HCT116 (cell line): ENCODE data around the gene SMARCA5. TPM values are rescaled to one million over a fixed set of nuclear protein-coding genes. Genes with fewer than 3 reads are reported as not detected.

ENCODE experiments used
- ATAC-seq: fragments of 200-7000 bp; cut with Tn5 transposase; 2 replicates; pipeline ENCODE4 v1.9.1; 2020; ENCODE audit warnings: mild to moderate bottlenecking, moderate library complexity
- BruUV-seq: library from RNA; stranded (reverse); fragments of 400-500 nt; replicated peaks from 2 replicates; lab custom pipeline; 2021; lab: Mats Ljungman, UMichigan
- CTCF ChIA-PET: fragments of 300-600 bp; sonication (Branson Sonifier 250); formaldehyde crosslinking; loops from one replicate; lab custom pipeline; 2021; ENCODE audit warnings: antibody characterized with exemption; lab: Charles Lee
- POLR2A ChIA-PET: fragments of 300-600, 350-600 bp; sonication (Branson Sonifier 250); formaldehyde crosslinking; loops from one replicate; lab custom pipeline; 2021; ENCODE audit warnings: antibody characterized with exemption; lab: Charles Lee
- RAD21 ChIA-PET, 2 experiments: fragments of 300-600 bp; sonication (Branson Sonifier 250); formaldehyde crosslinking; loops; one replicate each; lab custom pipeline; 2023; ENCODE audit warnings: low total read pairs in 2 of 2; ENCODE audit not compliant: uncharacterized antibody in 2 of 2, unreplicated experiment in 2 of 2, low non-redundant PET in 1 of 2; lab: Charles Lee
- DNase-seq: peaks from one replicate; pipeline ENCODE4 v3.0.0-alpha.2; 2010; ENCODE audit warnings: low read depth, low spot score
- H2AFZ ChIP-seq: fragments of 200-600 bp; shearing (Covaris generic), sonication (generic); 2 replicates; pipeline ENCODE4 v1.6.1; 2017; ENCODE audit warnings: low read depth, mixed run types, mixed read lengths, antibody characterized with exemption, low read length; ENCODE audit not compliant: poor library complexity, severe bottlenecking
- H3K27ac ChIP-seq: 2 replicates; pipeline ENCODE4 v1.5.1; 2012; ENCODE audit warnings: low read depth, low read length
- H3K27me3 ChIP-seq: fragments of 200-600 bp; sonication (generic); 2 replicates; pipeline ENCODE4 v1.6.1; 2016; ENCODE audit warnings: mixed run types, low read length, mixed read lengths; ENCODE audit not compliant: insufficient read depth
- H3K36me3 ChIP-seq, 2 experiments: fragments of 200-500 bp in 1 of 2; fragments of 200-600 bp in 1 of 2; sonication (Bioruptor generic) in 1 of 2; sonication (generic) in 1 of 2; 2 replicates each; pipeline versions ENCODE4 v1.5.1 to v1.6.1; 2014 to 2016; ENCODE audit warnings: low read length in 2 of 2, inconsistent platforms in 1 of 2, mixed read lengths in 1 of 2, mixed run types in 1 of 2; ENCODE audit not compliant: insufficient read depth in 2 of 2, control insufficient read depth in 1 of 2
- H3K4me1 ChIP-seq, 2 experiments: fragments of 200-600 bp in 1 of 2; sonication (generic) in 1 of 2; 2 replicates each; pipeline versions ENCODE4 v1.5.1 to v1.6.1; 2012 to 2017; ENCODE audit warnings: low read length in 2 of 2, inconsistent platforms in 1 of 2, mild to moderate bottlenecking in 1 of 2, mixed read lengths in 1 of 2, mixed run types in 1 of 2, moderate library complexity in 1 of 2; ENCODE audit not compliant: insufficient read depth in 2 of 2, control insufficient read depth in 1 of 2
- H3K4me2 ChIP-seq: fragments of 200-600 bp; sonication (generic); 2 replicates; pipeline ENCODE4 v1.6.1; 2017; ENCODE audit warnings: mixed run types, low read length, mixed read lengths
- H3K4me3 ChIP-seq, 2 experiments: fragments of 200-600 bp in 1 of 2; sonication (generic) in 1 of 2; replicated peaks in 1 of 2; 2 replicates each; pipeline ENCODE4 v1.5.1; 2011 to 2016; ENCODE audit warnings: low read length in 2 of 2, control low read depth in 1 of 2, low read depth in 1 of 2, mild to moderate bottlenecking in 1 of 2, mixed read lengths in 1 of 2, mixed run types in 1 of 2
- H3K79me2 ChIP-seq: fragments of 200-600 bp; sonication (generic); 2 replicates; pipeline ENCODE4 v1.6.1; 2017; ENCODE audit warnings: mild to moderate bottlenecking, mixed run types, low read length, moderate library complexity, mixed read lengths; ENCODE audit not compliant: insufficient read depth
- H3K9ac ChIP-seq: fragments of 200-600 bp; sonication (generic); 2 replicates; pipeline ENCODE4 v1.6.1; 2016; ENCODE audit warnings: low read length, mixed read lengths
- H3K9me2 ChIP-seq: fragments of 200-600 bp; sonication (generic), shearing (Covaris generic); 2 replicates; pipeline ENCODE4 v1.6.1; 2017; ENCODE audit warnings: mixed run types, mild to moderate bottlenecking, moderate library complexity; ENCODE audit not compliant: insufficient read depth
- H3K9me3 ChIP-seq, 2 experiments: fragments of 200-500 bp in 1 of 2; fragments of 200-600 bp in 1 of 2; sonication (Bioruptor generic) in 1 of 2; sonication (generic) in 1 of 2; 2 replicates each; pipeline ENCODE4 v1.6.1; 2014 to 2017; ENCODE audit warnings: low read length in 2 of 2, mixed read lengths in 2 of 2, inconsistent platforms in 1 of 2, low read depth in 1 of 2, mild to moderate bottlenecking in 1 of 2, mixed run types in 1 of 2, moderate library complexity in 1 of 2; ENCODE audit not compliant: control insufficient read depth in 1 of 2, insufficient read depth in 1 of 2
- H4K20me1 ChIP-seq: fragments of 200-600 bp; sonication (generic), shearing (Covaris generic); 2 replicates; pipeline ENCODE4 v1.6.1; 2017; ENCODE audit warnings: mixed run types, mild to moderate bottlenecking, moderate library complexity; ENCODE audit not compliant: insufficient read depth
- CEBPB ChIP-seq: IDR thresholded peaks from 2 replicates; pipeline ENCODE4 v1.6.1; 2012; ENCODE audit warnings: low read depth
- EGR1 ChIP-seq: IDR thresholded peaks from 2 replicates; pipeline ENCODE4 v1.6.1; 2012; ENCODE audit warnings: low read depth
- ELF1 ChIP-seq: IDR thresholded peaks from 2 replicates; pipeline ENCODE4 v1.6.1; 2012; ENCODE audit warnings: low read depth, borderline replicate concordance
- EZH2 ChIP-seq: fragments of 200-600 bp; sonication (generic); IDR thresholded peaks from 2 replicates; pipeline ENCODE4 v1.6.1; 2017; ENCODE audit warnings: antibody characterized with exemption, mixed run types
- EZH2phosphoT487 ChIP-seq: fragments of 200-600 bp; IDR thresholded peaks from 2 replicates; pipeline ENCODE4 v1.6.1; 2018; ENCODE audit warnings: antibody characterized with exemption, borderline replicate concordance
- FOSL1 ChIP-seq: IDR thresholded peaks from 2 replicates; pipeline ENCODE4 v1.6.1; 2012; ENCODE audit warnings: low read depth
- POLR2A ChIP-seq: IDR thresholded peaks from 2 replicates; pipeline ENCODE4 v1.7.0; 2011; ENCODE audit warnings: borderline replicate concordance; ENCODE audit not compliant: insufficient read depth, insufficient read length; ENCODE audit errors: extremely low read depth
- RAD21 ChIP-seq: IDR thresholded peaks from 2 replicates; pipeline ENCODE4 v1.6.1; 2012; ENCODE audit warnings: low read depth, mild to moderate bottlenecking
- SIN3A ChIP-seq: IDR thresholded peaks from 2 replicates; pipeline ENCODE4 v1.6.1; 2012; ENCODE audit warnings: low read depth
- SRF ChIP-seq: IDR thresholded peaks from 2 replicates; pipeline ENCODE4 v1.6.1; 2012; ENCODE audit warnings: low read depth
- YY1 ChIP-seq: IDR thresholded peaks from 2 replicates; pipeline ENCODE4 v1.6.1; 2011; ENCODE audit warnings: low read length, low read depth, moderate library complexity, mild to moderate bottlenecking; ENCODE audit not compliant: insufficient replicate concordance; ENCODE audit errors: extremely low read depth
- ZFX ChIP-seq: fragments of 450-650 bp; IDR thresholded peaks from 2 replicates; pipeline ENCODE4 v1.6.1; 2017
- ZNF274 ChIP-seq: fragments of 200-500 bp; sonication (Bioruptor generic); IDR thresholded peaks from 2 replicates; pipeline ENCODE4 v1.6.1; 2014; ENCODE audit warnings: mild to moderate bottlenecking, low read depth, low read length, inconsistent platforms
- intact Hi-C: fragments of 100-400 bp; cut with micrococcal nuclease; formaldehyde crosslinking; loops from 2 replicates; pipeline ENCODE4 v1.10.0; 2022
- total RNA-seq: library from RNA; stranded (reverse); gene quantifications from one replicate; pipeline ENCODE4 v1.2.1, GENCODE V29; 2021; ENCODE audit not compliant: unreplicated experiment
- TF ChIP-seq, protein P1 (sequence below): IDR thresholded peaks from 2 replicates; pipeline ENCODE4 v1.6.1; 2012; ENCODE audit warnings: low read depth
- TF ChIP-seq, protein P2 (sequence below), 3 experiments: fragments of 200-600 bp in 1 of 3; sonication (generic) in 1 of 3; IDR thresholded peaks in 2 of 3; conservative IDR thresholded peaks in 1 of 3; 2 replicates each; pipeline ENCODE4 v1.5.1; 2012 to 2017; ENCODE audit warnings: low read depth in 2 of 3, low read length in 2 of 3, antibody characterized with exemption in 1 of 3, borderline replicate concordance in 1 of 3, control low read depth in 1 of 3, mild to moderate bottlenecking in 1 of 3, mixed read lengths in 1 of 3, mixed run types in 1 of 3, moderate library complexity in 1 of 3; ENCODE audit not compliant: insufficient read depth in 1 of 3
- TF ChIP-seq, protein P3 (sequence below): IDR thresholded peaks from 2 replicates; pipeline ENCODE4 v1.6.1; 2011; ENCODE audit warnings: mild to moderate bottlenecking, low read length, moderate library complexity; ENCODE audit not compliant: insufficient replicate concordance; ENCODE audit errors: extremely low read depth

Gene SMARCA5
- total RNA-seq, 1 experiment from 2014 or later, result 61.2 TPM

DNA sequence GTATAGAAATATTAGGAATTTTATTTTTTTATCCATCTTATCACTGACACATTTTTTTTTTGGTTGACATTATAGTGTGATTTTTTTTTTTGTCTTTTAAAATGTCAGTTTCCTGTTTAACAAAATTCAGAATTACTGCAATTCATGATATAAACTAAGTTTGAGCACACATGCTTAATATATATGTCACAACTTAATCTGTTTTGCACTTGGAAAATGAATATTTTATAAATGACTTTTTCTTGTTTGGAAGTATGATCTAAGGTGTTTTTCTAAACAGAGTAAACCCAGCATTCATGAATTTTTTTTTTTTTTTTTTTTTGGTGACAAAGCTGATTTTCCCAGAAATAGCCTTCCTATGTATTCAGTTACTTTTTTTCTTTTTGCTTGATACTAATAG lies 2.4 kb downstream of the SMARCA5 start:
- ATAC-seq, result no peak
- RAD21 ChIA-PET, result no interaction called here
- TF ChIP-seq YY1, result no peak
- no peak for TF ChIP-seq FOSL1
- no peak for TF ChIP-seq EZH2phosphoT487
- no peak for TF ChIP-seq SIN3A
- TF ChIP-seq ELF1, result no peak
- no peak for TF ChIP-seq CEBPB
- no peak for TF ChIP-seq EGR1
- no peak for TF ChIP-seq ZNF274
- no peak for TF ChIP-seq ZFX
- no peak for TF ChIP-seq SRF
- TF ChIP-seq, protein P1, sequence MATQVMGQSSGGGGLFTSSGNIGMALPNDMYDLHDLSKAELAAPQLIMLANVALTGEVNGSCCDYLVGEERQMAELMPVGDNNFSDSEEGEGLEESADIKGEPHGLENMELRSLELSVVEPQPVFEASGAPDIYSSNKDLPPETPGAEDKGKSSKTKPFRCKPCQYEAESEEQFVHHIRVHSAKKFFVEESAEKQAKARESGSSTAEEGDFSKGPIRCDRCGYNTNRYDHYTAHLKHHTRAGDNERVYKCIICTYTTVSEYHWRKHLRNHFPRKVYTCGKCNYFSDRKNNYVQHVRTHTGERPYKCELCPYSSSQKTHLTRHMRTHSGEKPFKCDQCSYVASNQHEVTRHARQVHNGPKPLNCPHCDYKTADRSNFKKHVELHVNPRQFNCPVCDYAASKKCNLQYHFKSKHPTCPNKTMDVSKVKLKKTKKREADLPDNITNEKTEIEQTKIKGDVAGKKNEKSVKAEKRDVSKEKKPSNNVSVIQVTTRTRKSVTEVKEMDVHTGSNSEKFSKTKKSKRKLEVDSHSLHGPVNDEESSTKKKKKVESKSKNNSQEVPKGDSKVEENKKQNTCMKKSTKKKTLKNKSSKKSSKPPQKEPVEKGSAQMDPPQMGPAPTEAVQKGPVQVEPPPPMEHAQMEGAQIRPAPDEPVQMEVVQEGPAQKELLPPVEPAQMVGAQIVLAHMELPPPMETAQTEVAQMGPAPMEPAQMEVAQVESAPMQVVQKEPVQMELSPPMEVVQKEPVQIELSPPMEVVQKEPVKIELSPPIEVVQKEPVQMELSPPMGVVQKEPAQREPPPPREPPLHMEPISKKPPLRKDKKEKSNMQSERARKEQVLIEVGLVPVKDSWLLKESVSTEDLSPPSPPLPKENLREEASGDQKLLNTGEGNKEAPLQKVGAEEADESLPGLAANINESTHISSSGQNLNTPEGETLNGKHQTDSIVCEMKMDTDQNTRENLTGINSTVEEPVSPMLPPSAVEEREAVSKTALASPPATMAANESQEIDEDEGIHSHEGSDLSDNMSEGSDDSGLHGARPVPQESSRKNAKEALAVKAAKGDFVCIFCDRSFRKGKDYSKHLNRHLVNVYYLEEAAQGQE, result no peak
- no peak for TF ChIP-seq EZH2
- TF ChIP-seq, protein P2, sequence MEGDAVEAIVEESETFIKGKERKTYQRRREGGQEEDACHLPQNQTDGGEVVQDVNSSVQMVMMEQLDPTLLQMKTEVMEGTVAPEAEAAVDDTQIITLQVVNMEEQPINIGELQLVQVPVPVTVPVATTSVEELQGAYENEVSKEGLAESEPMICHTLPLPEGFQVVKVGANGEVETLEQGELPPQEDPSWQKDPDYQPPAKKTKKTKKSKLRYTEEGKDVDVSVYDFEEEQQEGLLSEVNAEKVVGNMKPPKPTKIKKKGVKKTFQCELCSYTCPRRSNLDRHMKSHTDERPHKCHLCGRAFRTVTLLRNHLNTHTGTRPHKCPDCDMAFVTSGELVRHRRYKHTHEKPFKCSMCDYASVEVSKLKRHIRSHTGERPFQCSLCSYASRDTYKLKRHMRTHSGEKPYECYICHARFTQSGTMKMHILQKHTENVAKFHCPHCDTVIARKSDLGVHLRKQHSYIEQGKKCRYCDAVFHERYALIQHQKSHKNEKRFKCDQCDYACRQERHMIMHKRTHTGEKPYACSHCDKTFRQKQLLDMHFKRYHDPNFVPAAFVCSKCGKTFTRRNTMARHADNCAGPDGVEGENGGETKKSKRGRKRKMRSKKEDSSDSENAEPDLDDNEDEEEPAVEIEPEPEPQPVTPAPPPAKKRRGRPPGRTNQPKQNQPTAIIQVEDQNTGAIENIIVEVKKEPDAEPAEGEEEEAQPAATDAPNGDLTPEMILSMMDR (IDR thresholded peaks at IDR 0.05 in 2 of 3, conservative IDR thresholded peaks at IDR 0.05 in 1 of 3; ENCODE audit: borderline replicate concordance in 1 of 3, insufficient read depth in 1 of 3, low read depth in 2 of 3, low read length in 2 of 3), result no peak
- TF ChIP-seq, protein P3, sequence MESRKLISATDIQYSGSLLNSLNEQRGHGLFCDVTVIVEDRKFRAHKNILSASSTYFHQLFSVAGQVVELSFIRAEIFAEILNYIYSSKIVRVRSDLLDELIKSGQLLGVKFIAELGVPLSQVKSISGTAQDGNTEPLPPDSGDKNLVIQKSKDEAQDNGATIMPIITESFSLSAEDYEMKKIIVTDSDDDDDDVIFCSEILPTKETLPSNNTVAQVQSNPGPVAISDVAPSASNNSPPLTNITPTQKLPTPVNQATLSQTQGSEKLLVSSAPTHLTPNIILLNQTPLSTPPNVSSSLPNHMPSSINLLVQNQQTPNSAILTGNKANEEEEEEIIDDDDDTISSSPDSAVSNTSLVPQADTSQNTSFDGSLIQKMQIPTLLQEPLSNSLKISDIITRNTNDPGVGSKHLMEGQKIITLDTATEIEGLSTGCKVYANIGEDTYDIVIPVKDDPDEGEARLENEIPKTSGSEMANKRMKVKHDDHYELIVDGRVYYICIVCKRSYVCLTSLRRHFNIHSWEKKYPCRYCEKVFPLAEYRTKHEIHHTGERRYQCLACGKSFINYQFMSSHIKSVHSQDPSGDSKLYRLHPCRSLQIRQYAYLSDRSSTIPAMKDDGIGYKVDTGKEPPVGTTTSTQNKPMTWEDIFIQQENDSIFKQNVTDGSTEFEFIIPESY, result no peak
- no peak for TF ChIP-seq POLR2A
- no peak for TF ChIP-seq RAD21
- TF ChIP-seq, all 23 proteins: peak for 0
- H3K27ac ChIP-seq, result no peak overlapping the region
- no peak for DNase-seq
- H3K36me3 ChIP-seq, result peaks cover 27 to 34% of the 10 kb centered on the region in 2 experiments
- CTCF ChIA-PET, result no interaction called here
- no peaks in the 10 kb centered on the region for H3K27me3 ChIP-seq
- POLR2A ChIA-PET, result no interaction called here
- H3K9ac ChIP-seq, result no peak overlapping the region
- H3K79me2 ChIP-seq, result peaks cover 74% of the 10 kb centered on the region
- no peak overlapping the region; the same call in 1 of the 2 replicates for H3K4me2 ChIP-seq
- intact Hi-C loops, result no loop called here
- BruUV-seq, result no TSS peak
- no peak overlapping the region for H3K4me3 ChIP-seq
- no peak overlapping the region for H2AFZ ChIP-seq
- no peaks in the 10 kb centered on the region for H3K9me3 ChIP-seq
- no peaks in the 10 kb centered on the region for H3K9me2 ChIP-seq
- H3K4me1 ChIP-seq, result peaks cover 3 to 16% of the 10 kb centered on the region in 2 experiments; a peak in 3 of 4 replicates
- H4K20me1 ChIP-seq, result peaks cover 18% of the 10 kb centered on the region; the same call in 1 of the 2 replicates
